Muscle of leg (tissue), 16 donors: Measurements from ENCODE around the gene UBE2F. TPM values are rescaled to one million over a fixed set of nuclear protein-coding genes. Genes with fewer than 3 reads are reported as not detected.

ENCODE experiments used
- DNase-seq: peaks from one replicate; pipeline ENCODE4 v3.0.0; 2013
- H3K27ac ChIP-seq: one replicate; pipeline ENCODE4 v1.5.1; 2013; ENCODE audit warnings: mild to moderate bottlenecking, low read length, control low read depth
- H3K27me3 ChIP-seq: one replicate; pipeline ENCODE4 v1.6.1; 2013; ENCODE audit warnings: low read length; ENCODE audit not compliant: control insufficient read depth, insufficient read depth
- H3K36me3 ChIP-seq: one replicate; pipeline ENCODE4 v1.6.1; 2013; ENCODE audit warnings: low read length; ENCODE audit not compliant: control insufficient read depth, insufficient read depth
- H3K4me1 ChIP-seq: one replicate; pipeline ENCODE4 v1.6.1; 2013; ENCODE audit warnings: low read length; ENCODE audit not compliant: control insufficient read depth, insufficient read depth
- H3K4me3 ChIP-seq: one replicate; pipeline ENCODE4 v1.5.1; 2013; ENCODE audit warnings: low read length, control low read depth
- H3K9me3 ChIP-seq: replicated peaks from 2 replicates; pipeline ENCODE4 v1.6.1; 2013; ENCODE audit warnings: low read depth, low read length; ENCODE audit not compliant: control insufficient read depth
- WGBS: methylation state at CpG from one replicate; pipeline ENCODE4 v1.1.5; 2013; ENCODE audit warnings: missing lambda C conversion rate; ENCODE audit not compliant: insufficient coverage; 5-methylcytosine and 5-hydroxymethylcytosine counted together
- long read RNA-seq, 11 donors: transcript quantifications; one replicate each; lab custom pipeline, GENCODE V29; 2026
- polyA plus RNA-seq, 8 donors: library from polyadenylated mRNA; unstranded; fragments of 120-200 nt; gene quantifications; one replicate each; pipeline versions ENCODE4 v1.2.1 to v1.2.3, GENCODE V29; 2013; ENCODE audit warnings: inconsistent platforms in 1 of 8, low replicate concordance in 1 of 8; ENCODE audit not compliant: insufficient read length in 8 of 8, insufficient read depth in 1 of 8
- total RNA-seq: library from RNA; stranded (reverse); fragments of 120-200 nt; gene quantifications from one replicate; pipeline ENCODE4 v1.2.4, GENCODE V29; 2013

Gene UBE2F
- total RNA-seq: 31.8 TPM
- 10 to 100 TPM; 36.4 to 42.6 (median 39.0) TPM for polyA plus RNA-seq
- long read RNA-seq, donor 1, partial matches to known transcripts: 0 of 4 reads
- long read RNA-seq, donor 1, other reads (novel, unspliced or antisense): 0 of 4 reads
- long read RNA-seq, donor 2, partial matches to known transcripts: 0 of 3 reads
- long read RNA-seq, donor 2, other reads (novel, unspliced or antisense): 0 of 3 reads
- long read RNA-seq, donor 3, transcript UBE2F-201 (10 exons, 2,009 nt): major isoform, 10 of 12 reads
- long read RNA-seq, donor 3, partial matches to known transcripts: 0 of 12 reads
- long read RNA-seq, donor 3, other reads (novel, unspliced or antisense): 0 of 12 reads
- long read RNA-seq, donor 4, transcript UBE2F-201 (10 exons, 2,009 nt): major isoform, 10 of 12 reads
- long read RNA-seq, donor 4, partial matches to known transcripts: 0 of 12 reads
- long read RNA-seq, donor 4, other reads (novel, unspliced or antisense): 0 of 12 reads
- long read RNA-seq, donor 5, transcript UBE2F-201 (10 exons, 2,009 nt): major isoform, 24 of 35 reads
- long read RNA-seq, donor 5, partial matches to known transcripts: 6 of 35 reads
- long read RNA-seq, donor 5, other reads (novel, unspliced or antisense): 0 of 35 reads
- long read RNA-seq, donor 6, transcript UBE2F-201 (10 exons, 2,009 nt): major isoform, 31 of 37 reads
- long read RNA-seq, donor 6, partial matches to known transcripts: 0 of 37 reads
- long read RNA-seq, donor 6, other reads (novel, unspliced or antisense): 0 of 37 reads
- long read RNA-seq, donor 7, transcript UBE2F-201 (10 exons, 2,009 nt): major isoform, 5 of 17 reads
- long read RNA-seq, donor 7, partial matches to known transcripts: 7 of 17 reads
- long read RNA-seq, donor 7, other reads (novel, unspliced or antisense): 0 of 17 reads
- long read RNA-seq, donor 8, transcript UBE2F-201 (10 exons, 2,009 nt): major isoform, 5 of 14 reads
- long read RNA-seq, donor 8, partial matches to known transcripts: 5 of 14 reads
- long read RNA-seq, donor 8, other reads (novel, unspliced or antisense): 0 of 14 reads
- long read RNA-seq, donor 9, transcript UBE2F-201 (10 exons, 2,009 nt): major isoform, 6 of 9 reads
- long read RNA-seq, donor 9, partial matches to known transcripts: 0 of 9 reads
- long read RNA-seq, donor 9, other reads (novel, unspliced or antisense): 0 of 9 reads
- long read RNA-seq, donor 10, transcript UBE2F-201 (10 exons, 2,009 nt): major isoform, 14 of 19 reads
- long read RNA-seq, donor 10, partial matches to known transcripts: 0 of 19 reads
- long read RNA-seq, donor 10, other reads (novel, unspliced or antisense): 0 of 19 reads
- long read RNA-seq, donor 11, transcript UBE2F-201 (10 exons, 2,009 nt): major isoform, 7 of 10 reads
- long read RNA-seq, donor 11, partial matches to known transcripts: 0 of 10 reads
- long read RNA-seq, donor 11, other reads (novel, unspliced or antisense): 0 of 10 reads

DNA sequence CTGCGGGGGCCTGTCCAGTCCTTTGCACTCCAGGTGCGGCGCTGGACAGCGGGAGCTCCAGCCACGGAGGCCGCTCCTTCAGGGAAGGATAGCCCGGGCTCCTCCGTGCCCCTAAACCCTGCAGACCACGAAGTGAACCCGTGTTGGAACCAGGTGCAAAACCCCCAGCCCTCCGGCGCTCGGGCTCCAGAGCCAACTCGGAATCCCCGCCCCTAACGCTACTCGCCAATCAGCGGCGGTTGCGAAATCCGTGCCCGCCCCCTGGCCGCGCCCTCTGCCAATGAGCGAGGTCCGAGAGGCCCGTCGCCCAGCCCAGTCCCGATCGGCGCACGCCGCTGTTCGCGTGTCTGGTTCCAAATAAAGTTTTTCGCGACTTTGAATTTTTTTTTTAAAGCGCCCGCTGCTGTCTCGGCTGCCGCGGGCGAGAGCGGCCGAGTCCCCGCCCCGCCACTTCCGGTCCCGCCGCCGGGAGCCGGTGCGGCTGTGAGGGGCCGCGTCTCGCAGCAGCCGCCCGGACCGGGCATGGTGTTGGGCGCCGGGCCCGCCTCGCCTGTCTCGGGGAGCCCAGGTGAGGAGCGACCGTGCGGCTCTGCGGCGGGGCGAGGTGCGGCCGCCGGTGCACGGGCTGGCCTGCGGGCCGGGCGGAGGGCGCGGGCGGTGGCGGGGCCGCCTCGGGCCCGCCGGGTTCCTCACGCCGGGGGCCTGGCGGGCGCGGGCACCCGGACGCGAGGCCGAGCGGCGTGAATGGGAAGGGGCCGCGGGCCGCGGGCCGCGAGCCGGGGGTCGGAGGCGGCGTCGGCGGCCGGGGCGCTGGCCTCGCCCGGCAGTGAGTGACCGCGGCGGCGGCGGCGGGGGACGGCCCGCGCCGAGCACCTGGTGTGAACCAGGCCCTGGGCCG, at the start of gene UBE2F:
TSS of gene UBE2F (plus strand) at position 450 of the 898 bp plus-strand sequence. CDS start 6,094 bp downstream, outside the sequence.
- WGBS: under 1% methylated on average over 123 of the region's 123 CpGs

DNA sequence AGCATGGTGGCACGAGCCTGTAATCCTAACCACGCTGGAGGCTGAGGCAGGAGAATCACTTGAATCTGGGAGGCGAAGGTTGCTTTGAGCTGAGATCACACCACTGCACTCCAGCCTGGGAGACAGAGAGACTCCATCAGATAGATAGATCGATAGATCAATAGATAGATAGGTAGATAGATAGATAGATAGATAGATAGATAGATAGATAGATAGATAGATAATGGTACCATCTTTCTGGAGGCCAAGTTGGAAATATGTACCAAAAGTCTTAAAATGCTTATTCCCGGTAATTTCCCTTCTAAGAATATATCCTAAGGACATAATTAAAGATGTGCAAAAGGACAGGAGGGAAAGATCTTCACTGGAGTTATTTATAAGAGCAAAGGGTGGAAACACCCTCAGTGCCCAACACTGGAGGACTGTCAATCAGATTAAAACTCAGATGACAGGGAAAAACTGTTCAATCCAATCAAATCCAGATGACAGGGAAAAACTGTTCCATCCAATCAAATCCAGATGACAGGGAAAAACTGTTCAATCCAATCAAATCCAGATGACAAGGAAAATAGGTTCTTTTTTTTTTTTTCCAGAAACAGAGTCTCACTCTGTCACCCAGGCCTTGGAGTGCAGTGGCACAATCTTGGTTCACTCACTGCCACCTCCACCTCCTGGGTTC, 49.0 kb upstream of the UBE2F start:
- Histone ChIP-seq H3K27me3 (peaks cover 12% of the 10 kb centered on the region), H3K9me3 (no peaks in the 10 kb centered on the region), H3K4me3 (no peak overlapping the region), H3K4me1 (peaks cover 2% of the 10 kb centered on the region), H3K27ac (no peak overlapping the region), H3K36me3 (no peaks in the 10 kb centered on the region)
- DNase-seq: no peak
- WGBS: 72% methylated on average over 3 of the region's 5 CpGs

More for the DNA sequence above, at the start of gene UBE2F:
- no peaks in the 10 kb centered on the region for H3K27me3 ChIP-seq
- peak; percentile 99 for DNase-seq
- peak within 1 kb of the TSS; percentile 65 for H3K27ac ChIP-seq
- H3K9me3 ChIP-seq: peaks cover 8% of the 10 kb centered on the region
- H3K36me3 ChIP-seq: no peaks in the 10 kb centered on the region
- H3K4me3 ChIP-seq: peak within 1 kb of the TSS; percentile 84
- peaks cover 25% of the 10 kb centered on the region for H3K4me1 ChIP-seq

- no peaks in the 10 kb centered on the region for H3K36me3 ChIP-seq
- peaks cover 10% of the 10 kb centered on the region for H3K4me1 ChIP-seq
- no peaks in the 10 kb centered on the region for H3K9me3 ChIP-seq
- 40% methylated on average over 3 of the region's 6 CpGs for WGBS
- H3K27ac ChIP-seq: no peak overlapping the region
- H3K27me3 ChIP-seq: peaks cover 16% of the 10 kb centered on the region
- no peak overlapping the region for H3K4me3 ChIP-seq
- DNase-seq: no peak
Observed at GRCh38 chr2:237919593-237919992, 47.2 kb upstream of the UBE2F start.

DNA sequence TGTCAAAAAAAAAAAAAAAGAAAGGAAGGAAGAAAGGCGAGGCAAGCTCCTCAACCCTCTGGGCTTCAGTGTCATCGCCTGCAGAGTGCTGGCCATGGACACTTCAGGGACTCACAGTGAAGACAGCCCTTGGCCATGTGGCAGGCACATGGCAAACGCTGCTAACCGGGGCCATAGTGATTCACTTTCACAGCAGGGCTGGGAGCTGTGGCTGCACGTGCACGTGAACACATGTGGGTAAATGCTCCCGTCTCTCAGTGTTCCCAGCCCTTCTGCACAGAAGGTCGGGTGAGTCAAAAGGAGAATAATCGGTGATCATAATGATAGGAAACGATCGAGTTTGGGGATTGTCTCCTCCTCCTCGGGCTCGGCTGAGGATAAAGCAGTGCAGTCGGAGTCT, 46.1 kb upstream of the UBE2F start:
- Histone ChIP-seq H3K4me1 (peaks cover 10% of the 10 kb centered on the region), H3K27me3 (peaks cover 16% of the 10 kb centered on the region), H3K9me3 (no peaks in the 10 kb centered on the region), H3K27ac (no peak overlapping the region), H3K36me3 (no peaks in the 10 kb centered on the region), H3K4me3 (no peak overlapping the region)
- 31% methylated on average over 14 of the region's 14 CpGs for WGBS
- DNase-seq: no peak

DNA sequence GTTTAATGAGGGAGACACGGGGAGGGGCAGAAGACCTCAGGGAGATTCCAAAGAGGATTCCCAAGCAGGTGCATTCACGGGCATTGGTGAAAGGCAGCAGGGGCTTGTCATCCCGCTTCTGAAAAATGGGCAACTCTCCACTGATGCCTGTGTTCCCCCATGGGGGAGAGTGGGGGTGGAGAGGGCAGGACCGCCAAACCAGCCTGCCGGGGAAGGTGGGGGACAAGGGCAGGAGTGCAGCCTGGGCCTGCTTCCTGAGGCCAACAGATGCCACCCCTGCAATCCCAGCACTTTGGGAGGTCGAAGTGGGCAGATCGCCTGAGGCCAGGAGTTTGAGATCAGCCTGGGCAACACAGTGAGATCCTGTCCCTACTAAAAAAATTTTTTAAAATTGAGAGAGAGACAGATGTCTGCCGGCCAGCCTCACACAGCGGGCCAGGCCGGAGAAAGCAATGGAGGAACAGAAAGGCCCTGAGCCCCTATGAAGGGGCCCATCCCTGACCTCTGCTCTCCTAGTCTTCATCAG, 44.8 kb upstream of the UBE2F start:
- peaks cover 16% of the 10 kb centered on the region for H3K27me3 ChIP-seq
- no peaks in the 10 kb centered on the region for H3K36me3 ChIP-seq
- no peak for DNase-seq
- H3K4me3 ChIP-seq: no peak overlapping the region
- WGBS: 63% methylated on average over 4 of the region's 10 CpGs
- no peaks in the 10 kb centered on the region for H3K9me3 ChIP-seq
- no peak overlapping the region for H3K27ac ChIP-seq
- H3K4me1 ChIP-seq: peaks cover 10% of the 10 kb centered on the region

DNA sequence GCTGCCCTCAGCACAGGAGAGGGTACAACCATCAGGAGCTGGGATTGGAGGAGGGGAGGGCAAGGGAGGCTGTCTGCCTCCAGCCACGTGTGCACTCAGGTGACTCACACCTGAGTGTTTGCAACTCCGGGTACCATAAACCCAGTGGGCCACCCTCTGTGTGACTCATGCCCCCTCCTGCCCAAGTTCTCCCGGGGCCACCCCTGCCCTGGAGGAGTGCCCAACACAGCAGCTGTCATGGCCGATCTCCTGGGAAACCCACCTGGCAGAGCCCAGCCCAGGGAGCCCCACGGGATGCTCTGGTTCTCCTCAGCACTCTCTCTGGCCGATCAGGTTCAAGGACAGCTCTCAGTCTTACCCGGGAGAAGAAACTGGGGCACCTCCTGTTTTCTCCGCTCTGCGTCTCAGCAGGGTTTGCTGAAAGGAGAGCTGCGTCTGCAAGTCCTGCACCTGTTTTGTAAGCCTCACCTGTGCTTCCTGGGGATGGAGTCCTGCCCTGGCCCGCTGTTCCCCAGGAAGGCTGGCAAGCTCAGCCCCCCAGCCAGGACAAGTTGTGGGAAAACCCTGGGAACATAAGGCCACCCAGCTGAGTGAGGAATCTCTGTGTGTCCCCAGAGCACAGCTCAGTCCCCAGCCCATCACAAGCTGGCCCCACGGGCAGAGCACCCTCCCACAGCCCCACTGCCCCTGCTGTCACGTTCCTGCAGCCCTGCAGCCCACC, 44.0 kb upstream of the UBE2F start:
- no peak for DNase-seq
- peaks cover 10% of the 10 kb centered on the region for H3K4me1 ChIP-seq
- H3K36me3 ChIP-seq: no peaks in the 10 kb centered on the region
- no peak overlapping the region for H3K4me3 ChIP-seq
- WGBS: 48% methylated on average over 11 of the region's 13 CpGs
- H3K27me3 ChIP-seq: peaks cover 16% of the 10 kb centered on the region
- H3K9me3 ChIP-seq: no peaks in the 10 kb centered on the region
- no peak overlapping the region for H3K27ac ChIP-seq

DNA sequence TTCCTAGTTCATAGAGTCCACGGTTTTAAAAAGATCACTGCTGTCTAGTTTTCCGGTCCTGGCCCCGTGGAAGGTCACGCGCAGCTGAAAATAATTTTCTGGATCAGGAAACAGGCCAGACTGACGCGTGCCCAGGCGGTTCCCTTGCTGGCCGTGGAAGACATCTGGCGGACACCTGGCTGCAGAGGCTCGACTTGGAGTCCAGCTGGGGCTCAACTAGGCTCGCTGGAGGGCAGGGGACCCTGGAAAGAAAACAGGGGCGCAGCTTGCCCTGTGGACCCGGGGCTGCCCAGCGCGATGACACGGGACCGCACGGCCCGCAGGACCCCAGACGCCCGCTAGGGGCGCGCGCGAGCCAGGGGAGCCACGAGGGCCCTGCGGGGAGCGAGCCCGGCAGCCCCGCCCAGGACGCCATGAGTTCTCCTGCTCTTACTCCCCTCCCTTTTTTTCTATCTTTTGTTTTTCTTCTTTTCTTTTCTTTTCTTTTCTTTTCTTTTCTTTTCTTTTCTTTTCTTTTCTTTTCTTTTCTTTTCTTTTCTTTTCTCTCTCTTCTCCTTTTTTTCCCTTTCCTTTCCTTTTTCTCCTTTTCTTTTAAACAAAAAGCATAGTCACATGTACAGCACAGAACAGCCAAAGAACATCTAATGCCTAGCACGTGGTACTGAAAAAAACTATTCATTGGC, 43.2 kb upstream of the UBE2F start:
- H3K4me3 ChIP-seq: no peak overlapping the region
- H3K36me3 ChIP-seq: no peaks in the 10 kb centered on the region
- DNase-seq: peak; percentile 73
- WGBS: 3% methylated on average over 31 of the region's 33 CpGs
- H3K27me3 ChIP-seq: peaks cover 16% of the 10 kb centered on the region
- H3K27ac ChIP-seq: no peak overlapping the region
- no peaks in the 10 kb centered on the region for H3K9me3 ChIP-seq
- peaks cover 10% of the 10 kb centered on the region for H3K4me1 ChIP-seq

DNA sequence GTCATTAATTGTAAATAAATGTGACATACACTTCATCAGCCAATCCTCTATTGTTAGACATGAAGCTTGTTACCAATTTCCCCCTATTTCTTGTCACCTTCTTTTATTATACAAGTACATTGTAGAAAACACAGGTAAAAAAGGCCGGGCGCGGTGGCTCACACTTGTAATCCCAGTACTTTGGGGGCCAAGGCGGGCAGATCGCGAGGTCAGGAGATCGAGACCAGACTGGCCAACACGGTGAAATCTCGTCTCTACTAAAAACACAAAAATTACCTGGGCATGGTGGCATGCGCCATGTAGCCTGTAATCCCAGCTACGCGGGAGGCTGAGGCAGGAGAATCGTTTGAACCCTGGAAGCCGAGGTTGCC, 42.7 kb upstream of the UBE2F start:
- no peak overlapping the region for H3K4me3 ChIP-seq
- H3K27ac ChIP-seq: no peak overlapping the region
- no peaks in the 10 kb centered on the region for H3K9me3 ChIP-seq
- peaks cover 10% of the 10 kb centered on the region for H3K4me1 ChIP-seq
- DNase-seq: no peak
- no peaks in the 10 kb centered on the region for H3K36me3 ChIP-seq
- 87% methylated on average over 14 of the region's 14 CpGs for WGBS
- H3K27me3 ChIP-seq: peaks cover 16% of the 10 kb centered on the region
